Fibroblast of lung (primary cell): Measurements from ENCODE around the gene MEFV. TPM values are rescaled to one million over a fixed set of nuclear protein-coding genes. Genes with fewer than 3 reads are reported as not detected.

Source experiments
- DNase-seq, 2 donors: peaks; one replicate each; pipeline versions ENCODE4 v3.0.0 to v3.0.0-alpha.2; 2010; ENCODE audit warnings: low read depth in 2 of 2
- H2AFZ ChIP-seq: 2 replicates; pipeline ENCODE4 v1.5.1; 2012; ENCODE audit warnings: low read length, control low read depth, inconsistent platforms
- H3K27ac ChIP-seq: 2 replicates; pipeline ENCODE4 v1.5.1; 2011; ENCODE audit warnings: low read length, control low read depth; ENCODE audit not compliant: insufficient read depth
- H3K27me3 ChIP-seq: 2 replicates; pipeline ENCODE4 v1.5.1; 2011; ENCODE audit warnings: mild to moderate bottlenecking, low read length; ENCODE audit not compliant: control insufficient read depth, insufficient read depth
- H3K36me3 ChIP-seq: 2 replicates; pipeline ENCODE4 v1.5.1; 2011; ENCODE audit warnings: low read length; ENCODE audit not compliant: control insufficient read depth, insufficient read depth
- H3K4me1 ChIP-seq: 2 replicates; pipeline ENCODE4 v1.5.1; 2011; ENCODE audit warnings: low read length; ENCODE audit not compliant: control insufficient read depth, insufficient read depth; ENCODE audit errors: extremely low read depth
- H3K4me2 ChIP-seq: 2 replicates; pipeline ENCODE4 v1.5.1; 2011; ENCODE audit warnings: low read length, control low read depth; ENCODE audit not compliant: insufficient read depth; ENCODE audit errors: extremely low read depth
- H3K4me3 ChIP-seq, 4 experiments: fragments of 200-600 bp in 1 of 4; sonication (generic) in 1 of 4; replicated peaks in 1 of 4; 2 replicates each; pipeline ENCODE4 v1.5.1; 2011 to 2016; ENCODE audit warnings: low read length in 4 of 4, low read depth in 3 of 4, mild to moderate bottlenecking in 3 of 4, control low read depth in 2 of 4, inconsistent platforms in 1 of 4, mixed read lengths in 1 of 4; ENCODE audit not compliant: insufficient read depth in 1 of 4; ENCODE audit errors: control extremely low read depth in 1 of 4
- H3K79me2 ChIP-seq: 2 replicates; pipeline ENCODE4 v1.5.1; 2012; ENCODE audit warnings: mild to moderate bottlenecking, low read length, inconsistent platforms; ENCODE audit not compliant: control insufficient read depth, insufficient read depth
- H3K9ac ChIP-seq: 2 replicates; pipeline ENCODE4 v1.5.1; 2011; ENCODE audit warnings: mild to moderate bottlenecking, low read length, control low read depth; ENCODE audit not compliant: insufficient read depth
- H3K9me3 ChIP-seq: 2 replicates; pipeline ENCODE4 v1.5.1; 2012; ENCODE audit warnings: low read depth, low read length; ENCODE audit not compliant: control insufficient read depth, insufficient read depth
- H4K20me1 ChIP-seq: 2 replicates; pipeline ENCODE4 v1.5.1; 2011; ENCODE audit warnings: low read length; ENCODE audit not compliant: control insufficient read depth, insufficient read depth; ENCODE audit errors: extremely low read depth
- EZH2 ChIP-seq: IDR thresholded peaks from 2 replicates; pipeline ENCODE4 v1.5.1; 2012; ENCODE audit warnings: low read length, control low read depth, mild to moderate bottlenecking; ENCODE audit errors: missing control alignments
- polyA plus RNA-seq, 2 donors: library from polyadenylated mRNA; depleted of rRNA in 1 of 2; stranded (reverse) in 1 of 2; unstranded in 1 of 2; fragments of >200 nt; gene quantifications; 2 replicates each; pipeline ENCODE4 v1.2.1, GENCODE V29; 2011 to 2012; ENCODE audit warnings: missing spikeins in 1 of 2
- total RNA-seq: library from RNA; depleted of rRNA; stranded (reverse); fragments of >200 nt; gene quantifications from 2 replicates; pipeline ENCODE4 v1.2.1, GENCODE V29; 2014
- TF ChIP-seq, protein P1 (sequence below), 2 donors: IDR thresholded peaks in 1 of 2; conservative IDR thresholded peaks in 1 of 2; 1 replicate in 1 of 2; 2 replicates in 1 of 2; pipeline ENCODE4 v1.5.1; 2011 to 2012; ENCODE audit warnings: low read length in 2 of 2, control low read depth in 1 of 2, inconsistent platforms in 1 of 2, low read depth in 1 of 2, mild to moderate bottlenecking in 1 of 2

The MEFV gene
- total and polyA plus RNA-seq, 2 donors (not counting 1 experiment from before 2014, with no cell fraction given): 0.17 TPM; not detected in 1

DNA sequence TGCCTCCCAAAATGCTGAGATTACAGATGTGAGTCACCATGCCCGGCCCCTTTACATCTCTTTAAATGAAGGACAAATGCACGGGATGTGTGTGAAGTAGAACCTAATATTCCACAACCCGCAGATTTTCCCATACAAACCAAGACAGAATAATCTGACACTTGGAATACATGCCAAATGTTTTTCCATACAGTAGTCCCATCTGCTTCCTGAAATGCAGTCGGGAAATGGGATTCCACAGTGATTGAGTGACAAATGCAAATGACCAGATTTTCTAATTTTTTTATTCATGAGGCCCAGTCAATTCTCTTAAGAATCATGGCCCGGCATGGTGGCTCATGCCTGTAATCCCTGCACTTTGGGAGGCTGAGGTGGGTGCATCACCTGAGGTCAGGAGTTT, 14.7 kb downstream of the MEFV start:
- H4K20me1 ChIP-seq: no peaks in the 10 kb centered on the region
- no peaks in the 10 kb centered on the region for H3K36me3 ChIP-seq
- no peak overlapping the region for H3K27ac ChIP-seq
- no peak overlapping the region for H3K4me3 ChIP-seq
- H2AFZ ChIP-seq: no peak overlapping the region
- no peaks in the 10 kb centered on the region for H3K27me3 ChIP-seq
- DNase-seq: no peak
- H3K9ac ChIP-seq: no peak overlapping the region
- no peaks in the 10 kb centered on the region for H3K79me2 ChIP-seq
- H3K4me1 ChIP-seq: no peaks in the 10 kb centered on the region
- H3K4me2 ChIP-seq: no peak overlapping the region
- TF ChIP-seq, protein P1, sequence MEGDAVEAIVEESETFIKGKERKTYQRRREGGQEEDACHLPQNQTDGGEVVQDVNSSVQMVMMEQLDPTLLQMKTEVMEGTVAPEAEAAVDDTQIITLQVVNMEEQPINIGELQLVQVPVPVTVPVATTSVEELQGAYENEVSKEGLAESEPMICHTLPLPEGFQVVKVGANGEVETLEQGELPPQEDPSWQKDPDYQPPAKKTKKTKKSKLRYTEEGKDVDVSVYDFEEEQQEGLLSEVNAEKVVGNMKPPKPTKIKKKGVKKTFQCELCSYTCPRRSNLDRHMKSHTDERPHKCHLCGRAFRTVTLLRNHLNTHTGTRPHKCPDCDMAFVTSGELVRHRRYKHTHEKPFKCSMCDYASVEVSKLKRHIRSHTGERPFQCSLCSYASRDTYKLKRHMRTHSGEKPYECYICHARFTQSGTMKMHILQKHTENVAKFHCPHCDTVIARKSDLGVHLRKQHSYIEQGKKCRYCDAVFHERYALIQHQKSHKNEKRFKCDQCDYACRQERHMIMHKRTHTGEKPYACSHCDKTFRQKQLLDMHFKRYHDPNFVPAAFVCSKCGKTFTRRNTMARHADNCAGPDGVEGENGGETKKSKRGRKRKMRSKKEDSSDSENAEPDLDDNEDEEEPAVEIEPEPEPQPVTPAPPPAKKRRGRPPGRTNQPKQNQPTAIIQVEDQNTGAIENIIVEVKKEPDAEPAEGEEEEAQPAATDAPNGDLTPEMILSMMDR (conservative IDR thresholded peaks at IDR 0.05 in 1 of 2, IDR thresholded peaks at IDR 0.05 in 1 of 2; ENCODE audit: low read depth in 1 of 2, low read length in 2 of 2): no peak
- TF ChIP-seq EZH2: no peak
- H3K9me3 ChIP-seq: no peaks in the 10 kb centered on the region

DNA sequence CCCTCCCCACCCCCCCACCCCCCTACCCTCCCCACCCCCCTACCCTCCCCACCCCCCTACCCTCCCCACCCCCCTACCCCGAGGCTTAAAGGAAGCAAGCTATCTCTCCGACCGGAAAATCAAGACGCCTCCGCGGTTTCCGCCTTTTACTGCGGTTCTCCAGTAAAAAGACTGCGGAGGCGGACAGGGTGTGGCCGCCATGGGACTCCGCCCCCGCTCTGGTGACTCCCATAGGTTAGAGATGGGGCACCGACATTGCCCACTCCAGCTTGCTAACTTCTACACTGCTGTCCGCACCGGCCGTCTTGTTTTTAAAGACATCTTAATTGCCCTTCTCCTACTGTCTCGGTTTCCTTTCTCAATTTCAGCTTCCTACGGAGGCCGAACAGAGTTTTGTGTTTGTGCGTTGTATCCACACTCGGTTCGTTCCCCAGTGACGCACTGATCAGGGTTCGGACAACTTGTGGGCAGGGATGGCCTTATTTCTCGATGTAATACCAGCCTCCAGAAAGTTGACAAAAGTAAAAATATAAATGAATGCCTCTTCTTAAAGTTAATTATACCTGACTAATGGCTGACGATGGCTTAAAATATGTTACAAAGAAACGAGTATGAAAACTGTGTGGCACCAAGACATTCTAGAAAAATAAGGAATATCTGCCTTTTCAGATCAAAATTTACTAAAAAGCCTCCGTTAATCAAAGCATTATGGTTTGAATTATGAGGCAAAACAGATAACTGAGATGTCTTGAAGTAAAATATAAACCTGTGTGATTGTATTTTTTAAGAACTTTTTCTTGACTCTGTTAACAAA, 20.4 kb downstream of the MEFV start:
- Histone ChIP-seq H2AFZ (no peak overlapping the region), H3K4me3 (no peak overlapping the region), H4K20me1 (no peaks in the 10 kb centered on the region), H3K27ac (no peak overlapping the region), H3K36me3 (peaks cover 6% of the 10 kb centered on the region), H3K4me1 (no peaks in the 10 kb centered on the region), H3K79me2 (peaks cover 13% of the 10 kb centered on the region), H3K9me3 (no peaks in the 10 kb centered on the region), H3K4me2 (no peak overlapping the region), H3K9ac (no peak overlapping the region), H3K27me3 (no peaks in the 10 kb centered on the region)
- no peak for DNase-seq
- no peak for TF ChIP-seq EZH2
- TF ChIP-seq, protein P1 (conservative IDR thresholded peaks at IDR 0.05 in 1 of 2, IDR thresholded peaks at IDR 0.05 in 1 of 2; ENCODE audit: low read depth in 1 of 2, low read length in 2 of 2): no peak

GRCh38 chr16:3234857-3235561, 21.4 kb downstream of the MEFV start, which contains the start of gene ZNF200:
Gene ZNF200 (minus strand): TSS chr16:3235158. CDS start chr16:3233755, 1,403 bp downstream.
- no peaks in the 10 kb centered on the region for H3K9me3 ChIP-seq
- H3K4me2 ChIP-seq: peak within 1 kb of the TSS; percentile 94
- no peaks in the 10 kb centered on the region for H3K27me3 ChIP-seq
- TF ChIP-seq, protein P1 (conservative IDR thresholded peaks at IDR 0.05 in 1 of 2, IDR thresholded peaks at IDR 0.05 in 1 of 2; ENCODE audit: low read depth in 1 of 2, low read length in 2 of 2): no peak
- no peak for TF ChIP-seq EZH2
- H3K36me3 ChIP-seq: peaks cover 6% of the 10 kb centered on the region
- peak within 1 kb of the TSS; percentile 100 for H2AFZ ChIP-seq
- H4K20me1 ChIP-seq: no peaks in the 10 kb centered on the region
- peak; percentile 96 for DNase-seq
- peak within 1 kb of the TSS; percentile 72 to 99 (median 88) for H3K4me3 ChIP-seq
- peaks cover 13% of the 10 kb centered on the region for H3K79me2 ChIP-seq
- H3K27ac ChIP-seq: peak within 1 kb of the TSS; percentile 99
- H3K4me1 ChIP-seq: no peaks in the 10 kb centered on the region
- peak within 1 kb of the TSS; percentile 93 for H3K9ac ChIP-seq
